Urothelium cell line (cell line): Measurements from ENCODE around the gene CUX1.
"Not testable (repeated sequence)": the region's sequence is repeated elsewhere in the genome, so short reads cannot be mapped to it uniquely, and the experiment has no call there.

Experiments used
- DNase-seq: peaks from one replicate; pipeline ENCODE4 v3.0.0; 2011; ENCODE audit warnings: low spot score, mixed read lengths
- FAIRE-seq: peaks from 2 replicates; lab custom pipeline; 2011; peaks lifted over from hg19 to GRCh38; lab: Jason Lieb, UNC

Gene CUX1

DNA sequence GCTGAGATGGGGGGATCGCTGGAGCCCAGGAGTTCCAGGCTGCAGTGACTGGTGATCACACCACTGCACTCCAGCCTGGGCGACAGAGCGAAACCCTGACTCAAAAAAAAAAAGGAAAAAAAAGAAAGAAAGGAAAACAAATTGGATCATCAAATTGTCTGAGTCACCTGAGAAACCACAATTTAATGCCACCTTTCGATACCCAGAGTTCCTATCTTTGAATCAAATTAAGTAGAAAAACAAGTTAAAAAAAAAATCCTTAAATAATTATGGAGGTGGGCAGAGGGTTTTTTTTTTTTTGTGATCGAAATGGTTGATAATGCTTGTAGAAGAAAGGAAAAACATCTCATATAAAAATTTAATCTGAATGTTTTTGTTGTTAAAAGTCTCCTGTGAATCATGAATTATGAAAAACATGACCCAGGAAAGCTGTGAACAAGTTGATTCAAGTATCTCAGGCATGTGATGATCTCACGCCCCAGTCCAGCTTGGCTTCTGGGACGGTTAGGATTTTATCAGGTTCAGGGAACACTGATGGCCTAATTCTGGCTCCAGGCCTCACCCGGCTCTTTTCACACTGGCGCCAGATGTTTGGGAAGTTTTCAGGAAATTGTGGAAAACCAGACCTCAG, 25.3 kb upstream of the CUX1 start:
- DNase-seq: peak; percentile 88
- FAIRE-seq: peak; percentile 44

DNA sequence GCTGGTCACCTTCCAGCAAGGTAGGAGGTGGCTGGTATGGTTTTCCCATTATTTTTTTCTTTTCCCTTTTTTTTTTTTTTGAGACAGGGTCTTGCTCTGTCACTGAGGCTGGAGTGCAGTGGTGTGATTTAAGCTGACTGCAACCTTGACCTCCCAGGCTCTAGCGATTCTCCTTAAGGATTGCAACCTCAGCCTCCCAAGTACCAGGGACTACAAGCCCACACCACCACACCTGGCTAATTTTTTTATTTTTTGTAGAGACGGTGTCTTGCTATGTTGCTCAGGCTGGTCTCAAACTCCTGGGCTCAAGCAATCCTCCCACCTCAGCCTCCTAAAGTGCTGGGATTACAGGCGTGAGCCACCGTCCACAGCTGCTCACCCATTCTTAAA, 24.7 kb upstream of the CUX1 start:
- not testable (repeated sequence) for DNase-seq, FAIRE-seq

DNA sequence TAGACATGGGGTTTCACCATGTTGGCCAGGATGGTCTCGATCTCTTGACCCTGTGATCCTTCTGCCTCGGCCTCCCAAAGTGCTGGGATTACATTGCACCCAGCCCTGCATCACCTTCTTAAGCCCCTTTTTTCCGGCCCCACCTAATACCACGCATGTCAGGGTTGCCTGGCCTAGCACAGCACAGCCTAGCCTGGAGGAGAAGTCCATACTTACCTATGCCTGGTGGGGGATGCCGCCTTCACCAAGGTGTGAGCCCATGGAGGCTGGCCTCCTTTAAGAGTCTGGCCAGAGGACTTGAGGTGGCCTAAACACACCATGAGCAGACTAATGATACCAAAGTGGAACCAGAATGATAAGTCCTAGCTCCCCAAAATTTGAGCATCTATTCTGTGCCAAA, 22.0 kb upstream of the CUX1 start:
- FAIRE-seq: no peak
- DNase-seq: no peak

DNA sequence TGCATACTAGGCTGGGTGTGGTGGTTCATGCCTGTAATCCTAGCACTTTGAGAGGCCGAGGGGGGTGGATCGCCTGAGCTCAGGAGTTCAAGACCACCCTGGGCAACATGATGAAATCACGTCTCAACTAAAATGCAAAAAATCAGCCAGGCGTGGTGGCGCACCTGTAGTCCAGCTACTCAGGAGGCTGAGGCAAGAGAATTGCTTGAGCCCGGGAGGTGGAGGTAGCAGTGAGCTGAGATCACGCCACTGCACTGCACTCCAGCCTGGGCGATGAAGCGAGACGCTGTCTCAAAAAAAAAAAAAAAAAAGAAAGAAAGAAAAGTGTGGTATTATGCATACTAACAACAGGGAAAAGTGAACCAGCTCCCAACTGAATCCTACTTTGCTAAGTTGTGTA, 19.3 kb upstream of the CUX1 start:
- DNase-seq, FAIRE-seq: not testable (repeated sequence)

DNA sequence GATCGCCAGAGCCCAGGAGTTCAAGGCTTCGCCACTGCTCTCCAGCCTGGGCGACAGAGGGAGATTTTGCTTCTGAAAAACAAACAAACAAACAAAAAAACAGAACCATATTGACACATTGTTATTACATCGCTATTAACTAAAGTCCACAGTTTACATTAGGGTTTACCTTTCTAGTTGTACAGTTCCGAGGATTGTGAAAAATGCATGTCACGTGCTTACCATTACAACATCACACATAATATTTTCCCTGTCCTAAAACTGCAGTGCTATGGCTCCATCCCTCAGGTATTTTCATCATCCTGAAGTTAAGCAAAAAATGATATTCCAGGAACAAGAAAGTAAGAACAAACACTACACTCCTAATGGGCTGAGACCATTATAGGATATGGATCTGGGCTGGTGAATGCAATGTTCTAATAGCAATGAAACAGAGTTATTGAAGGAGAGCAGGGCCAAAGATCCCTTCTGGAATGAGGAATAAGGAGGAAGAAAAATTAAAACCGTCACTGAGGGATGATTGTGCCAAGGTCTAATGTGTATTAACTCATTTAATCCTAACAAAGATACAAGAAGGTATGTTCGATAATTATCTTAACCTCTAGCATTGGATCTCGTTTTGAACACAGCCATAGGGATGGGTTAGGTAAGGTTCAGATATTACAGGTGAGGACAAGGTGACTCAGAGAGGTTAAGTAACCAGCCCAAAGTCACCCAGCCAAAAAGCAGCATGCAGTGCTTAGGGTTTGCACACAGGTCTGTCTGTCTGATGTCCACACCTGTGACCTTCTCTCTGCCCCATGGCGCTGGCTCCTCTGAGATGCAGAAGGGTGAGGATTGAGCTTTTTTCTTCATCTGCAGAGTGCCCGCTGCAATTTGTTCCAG, 14.0 kb upstream of the CUX1 start:
- DNase-seq: no peak
- no peak for FAIRE-seq

DNA sequence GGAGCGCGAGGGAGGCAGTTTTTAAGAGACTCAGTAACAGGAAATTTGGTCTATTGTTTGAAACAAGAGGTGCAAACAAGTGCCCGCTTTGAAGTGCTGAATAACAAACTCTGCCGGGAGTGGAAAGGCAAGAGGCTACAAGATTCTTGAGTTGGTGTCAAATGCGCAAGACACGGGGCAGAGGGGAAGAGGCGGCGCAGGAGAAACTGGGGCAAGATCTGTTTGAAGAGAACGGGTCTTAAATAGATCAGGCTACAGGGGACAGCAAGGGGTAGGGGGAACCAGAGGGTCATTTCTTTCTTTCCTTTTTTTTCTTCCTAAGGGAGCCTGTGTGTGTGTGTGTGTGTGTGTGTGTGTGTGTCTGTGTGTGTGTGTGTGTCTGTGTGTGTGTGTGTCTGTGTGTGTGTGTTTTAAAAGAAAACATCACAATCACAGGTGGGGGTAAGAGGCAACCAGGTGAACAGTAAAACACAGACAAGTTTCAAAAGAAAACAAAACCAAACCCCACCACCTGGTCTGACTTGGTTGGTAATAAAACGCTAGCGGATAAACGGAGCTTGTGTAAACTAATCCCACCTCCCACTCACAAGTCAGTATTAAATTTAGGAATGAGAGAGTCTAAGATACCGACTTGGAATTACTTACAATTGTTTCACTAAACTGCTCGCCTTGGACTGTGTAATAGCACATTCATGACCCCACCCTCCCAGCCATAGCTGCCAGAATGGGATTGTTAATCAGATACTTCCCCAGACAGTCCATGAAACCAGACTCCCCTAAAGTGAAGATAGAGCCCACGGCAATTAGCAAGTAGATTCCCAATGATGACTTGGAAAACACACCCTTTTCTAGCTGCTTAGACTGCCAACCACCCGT, 13.1 kb upstream of the CUX1 start:
- FAIRE-seq: no peak
- DNase-seq: no peak

DNA sequence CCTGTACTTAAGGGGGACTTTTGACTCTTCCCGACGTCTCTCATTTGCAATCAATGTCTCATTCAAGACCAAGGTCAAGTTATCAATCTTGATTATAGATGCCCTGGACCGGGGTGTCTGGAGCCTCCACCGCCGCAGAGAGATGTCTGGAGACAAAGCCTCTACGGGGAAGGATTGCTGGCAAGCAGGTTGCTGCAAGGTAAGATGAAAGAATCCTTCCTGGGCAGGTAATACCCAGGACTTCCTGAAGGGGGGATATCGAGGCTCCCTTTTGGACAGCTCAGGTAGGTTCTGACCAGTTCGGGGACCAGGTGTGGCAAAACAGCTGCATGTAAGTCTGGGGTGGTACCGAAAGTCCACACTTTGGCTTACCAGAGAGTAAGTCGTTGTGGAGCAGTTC, 12.5 kb upstream of the CUX1 start:
- FAIRE-seq (no peak), DNase-seq (peak; percentile 46)

DNA sequence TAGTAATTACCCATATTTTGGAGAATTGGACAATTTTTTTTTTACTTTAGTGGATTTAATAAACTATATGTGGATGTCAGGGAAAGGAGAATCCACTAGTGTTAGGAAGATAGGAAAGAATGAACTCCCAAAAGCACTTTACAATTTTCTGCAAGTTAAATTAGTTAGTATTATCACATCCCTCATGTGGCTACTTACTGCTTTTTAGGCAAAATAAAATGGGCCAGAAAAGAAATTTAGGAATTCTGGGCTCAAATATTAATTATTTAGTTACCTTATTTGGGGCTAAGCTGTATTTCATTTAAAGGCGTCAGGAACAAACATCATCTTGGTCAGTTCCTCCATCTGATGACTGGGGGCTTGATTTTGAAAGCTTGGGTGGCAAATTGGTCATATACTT, 4.8 kb upstream of the CUX1 start:
- no peak for DNase-seq
- no peak for FAIRE-seq

DNA sequence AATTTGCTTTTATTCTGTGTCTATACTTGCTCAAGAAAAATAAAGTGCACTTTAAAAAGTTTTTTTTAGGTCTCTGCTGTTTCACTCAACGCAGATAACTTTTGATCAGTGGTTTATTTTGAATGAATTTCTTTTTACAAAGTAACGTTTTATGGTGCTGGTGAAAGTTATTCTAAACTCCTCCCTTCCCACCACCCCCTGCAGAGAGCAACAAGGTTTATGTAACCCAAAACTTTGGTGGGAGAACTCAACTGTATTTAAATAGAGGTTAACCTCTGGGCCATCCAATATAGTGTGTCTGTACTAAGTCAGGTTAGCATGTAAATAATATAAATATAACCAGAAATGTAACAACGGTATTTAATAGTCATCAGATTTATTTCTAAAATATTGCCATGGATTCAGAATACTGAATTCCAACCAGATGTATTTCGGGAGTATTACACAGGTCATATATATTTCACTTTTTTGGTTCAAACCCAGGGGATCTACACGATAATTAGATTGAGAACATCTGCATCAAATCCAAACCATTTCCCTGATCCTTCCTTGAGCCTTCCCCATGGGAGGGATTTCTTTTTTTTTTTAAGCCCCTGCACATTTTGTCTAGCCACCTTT, 3.9 kb upstream of the CUX1 start:
- FAIRE-seq (no peak), DNase-seq (no peak)

DNA sequence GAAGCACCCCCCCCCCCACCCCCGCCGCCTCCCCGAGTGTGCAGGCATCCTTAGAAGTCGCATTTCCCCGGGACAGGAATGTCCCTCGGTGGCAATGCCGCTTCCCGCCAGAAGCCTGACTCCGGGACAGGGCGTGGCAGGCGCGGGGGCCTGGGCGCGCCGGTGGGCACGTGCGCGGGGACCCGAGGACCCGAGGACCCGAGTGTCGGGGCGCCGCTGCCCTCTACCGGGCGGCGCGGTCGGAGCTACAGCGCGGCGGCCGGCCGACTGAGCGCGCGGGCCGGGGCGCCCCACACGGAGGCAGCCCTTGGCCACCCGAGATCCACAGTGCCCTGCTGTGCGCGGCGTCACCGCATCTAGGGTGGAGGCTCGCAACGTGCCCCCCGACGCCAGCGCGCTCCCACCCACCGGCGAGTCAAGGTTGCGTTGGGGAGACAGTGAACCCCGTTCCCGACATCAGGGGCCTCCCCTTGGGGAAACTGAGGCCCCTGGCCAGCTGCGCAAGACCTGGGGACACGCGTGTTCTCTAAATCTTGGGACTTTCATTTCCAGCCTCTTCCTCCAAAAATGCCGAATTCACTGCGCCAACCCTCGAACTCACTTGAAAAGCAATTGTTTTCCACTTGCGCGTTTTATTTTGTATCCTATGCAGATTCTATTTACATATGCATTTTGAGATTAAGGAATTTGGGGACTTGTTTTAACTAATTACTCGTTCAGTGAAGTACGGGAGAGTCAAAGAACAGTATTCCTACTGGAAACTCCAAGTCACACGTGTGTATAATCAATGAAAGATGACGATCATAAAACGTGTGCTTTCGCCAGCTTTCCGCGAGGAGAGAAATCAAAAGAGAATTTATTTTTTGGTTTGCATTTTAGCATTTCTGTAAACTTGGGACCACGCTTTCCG, 3.1 kb upstream of the CUX1 start:
- peak; percentile 81 for FAIRE-seq
- peak; percentile 89 for DNase-seq

DNA sequence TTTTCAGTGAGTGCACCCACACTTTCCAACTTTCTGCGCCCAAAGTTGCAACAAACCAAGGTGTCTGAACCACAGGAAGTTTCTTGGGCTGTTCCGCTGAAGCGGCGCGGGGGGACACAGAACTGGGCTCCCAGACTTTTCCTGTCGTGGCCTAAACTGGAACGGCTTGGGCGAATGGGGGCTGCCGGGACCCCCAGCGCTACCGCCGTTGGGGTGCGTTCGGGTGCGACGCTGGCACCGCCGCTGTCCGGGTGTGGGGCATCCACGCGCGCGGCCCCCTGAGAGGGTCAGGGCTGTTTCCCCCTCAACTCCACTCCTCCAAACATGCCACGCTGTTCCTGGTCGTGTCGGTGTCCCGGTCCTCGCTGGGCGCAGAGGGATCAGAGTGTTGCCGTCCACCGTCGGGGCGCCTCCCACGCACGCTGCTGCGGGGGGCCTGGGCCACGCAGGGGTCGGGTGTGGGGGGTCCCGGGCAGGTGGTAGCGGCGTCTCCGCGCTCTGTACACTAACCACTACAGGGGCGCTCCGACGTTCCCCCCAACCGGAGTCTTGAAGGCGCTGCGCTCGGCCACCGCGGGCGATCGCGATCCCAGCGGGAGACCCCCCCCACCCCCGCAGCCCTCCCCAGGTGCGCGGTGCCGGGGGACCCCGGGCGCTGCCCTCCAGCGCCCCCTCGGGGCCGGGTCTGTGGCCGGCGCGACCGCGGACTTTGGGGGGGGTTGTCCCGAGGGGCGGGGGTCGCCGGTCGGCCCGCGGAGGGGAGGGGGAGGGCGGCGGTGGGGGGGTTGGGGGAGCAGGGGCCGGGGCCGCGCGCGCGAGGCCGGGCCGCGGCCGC, 2.2 kb upstream of the CUX1 start:
- FAIRE-seq (peak; percentile 48), DNase-seq (peak; percentile 92)

DNA sequence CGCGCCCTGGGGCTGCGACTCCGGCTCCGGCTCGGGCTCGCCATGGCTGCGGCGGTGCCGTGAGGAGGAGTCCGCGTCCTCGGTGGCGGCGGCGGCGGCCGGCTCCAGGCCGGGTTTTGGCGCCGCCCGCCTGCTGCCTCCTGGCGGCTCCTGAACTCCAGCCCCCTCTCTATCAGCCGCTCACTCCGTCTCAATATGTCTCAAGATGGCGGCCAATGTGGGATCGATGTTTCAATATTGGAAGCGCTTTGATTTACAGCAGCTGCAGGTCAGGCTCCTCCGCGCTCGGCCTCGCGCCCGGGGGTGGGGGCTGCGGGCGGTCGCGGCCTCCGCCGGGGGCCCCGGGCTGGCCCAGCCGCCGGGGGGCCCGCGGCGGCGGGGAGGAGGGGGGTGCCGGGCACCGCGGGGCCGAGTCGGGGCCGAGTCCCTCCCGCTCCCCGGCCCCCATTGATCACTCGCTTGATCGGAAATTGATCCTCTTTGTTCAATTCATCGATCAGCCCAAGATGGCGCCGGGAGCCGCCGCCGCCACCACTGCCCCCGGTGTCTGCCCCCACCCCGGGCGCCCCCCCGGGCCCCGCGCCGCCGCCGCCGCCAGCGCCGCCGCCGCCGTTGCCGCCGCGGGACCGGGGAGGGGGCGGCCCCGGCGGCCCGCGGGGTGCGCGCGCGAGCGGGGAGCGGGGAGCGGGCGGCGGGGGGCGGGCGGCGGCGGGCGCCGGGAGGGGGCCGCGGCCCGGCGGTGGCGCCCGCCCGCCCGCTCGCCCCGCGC, 1.4 kb upstream of the CUX1 start:
- FAIRE-seq: no peak

DNA sequence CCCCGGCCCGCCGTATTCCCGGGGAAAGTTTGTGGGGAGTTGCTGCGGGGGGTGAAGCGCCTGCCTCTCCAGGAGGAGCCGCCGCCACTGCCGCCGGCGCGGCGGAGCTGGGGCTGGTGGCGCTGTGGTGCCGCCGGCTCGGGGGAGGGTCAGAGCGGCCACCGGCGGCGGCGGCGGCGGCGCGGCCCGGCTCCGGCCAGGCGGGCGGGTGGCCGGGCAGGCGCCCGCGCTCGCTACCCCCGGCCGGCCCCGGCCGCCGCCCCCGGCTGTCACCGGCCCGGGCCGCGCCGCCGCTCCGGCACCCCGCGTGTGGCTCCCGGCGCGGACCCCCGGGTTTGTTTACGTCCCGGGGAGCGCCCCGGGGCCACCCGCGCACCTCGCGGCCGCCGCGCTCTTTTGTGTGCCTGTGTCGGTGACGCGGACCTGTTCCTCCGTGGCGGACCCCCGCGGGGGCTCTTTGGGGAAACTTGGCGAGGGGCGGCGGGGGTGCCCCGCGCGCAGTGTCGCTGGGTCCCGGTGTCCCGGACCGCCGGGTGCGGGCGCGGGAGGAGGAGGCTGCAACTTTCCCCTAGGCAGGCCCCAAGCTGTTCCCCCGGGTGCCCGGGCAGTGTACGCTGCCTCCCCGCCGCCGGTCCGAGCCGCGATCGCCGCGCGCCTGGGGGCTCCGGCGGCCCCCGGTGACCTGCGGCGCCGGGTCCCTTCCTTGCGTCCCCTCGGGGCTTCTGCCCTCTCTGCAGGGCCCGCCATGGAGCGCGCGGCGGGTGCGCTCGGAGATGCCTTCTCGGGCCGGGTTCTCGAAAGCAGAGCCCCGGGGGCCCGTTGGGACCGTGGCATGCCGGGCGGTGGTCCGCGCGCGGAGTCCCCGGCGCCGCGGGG, 593 bp upstream of the CUX1 start:
- FAIRE-seq (no peak), DNase-seq (peak; percentile 81)

More for the DNA sequence above, 1.4 kb upstream of the CUX1 start:
- DNase-seq: peak; percentile 91

DNA sequence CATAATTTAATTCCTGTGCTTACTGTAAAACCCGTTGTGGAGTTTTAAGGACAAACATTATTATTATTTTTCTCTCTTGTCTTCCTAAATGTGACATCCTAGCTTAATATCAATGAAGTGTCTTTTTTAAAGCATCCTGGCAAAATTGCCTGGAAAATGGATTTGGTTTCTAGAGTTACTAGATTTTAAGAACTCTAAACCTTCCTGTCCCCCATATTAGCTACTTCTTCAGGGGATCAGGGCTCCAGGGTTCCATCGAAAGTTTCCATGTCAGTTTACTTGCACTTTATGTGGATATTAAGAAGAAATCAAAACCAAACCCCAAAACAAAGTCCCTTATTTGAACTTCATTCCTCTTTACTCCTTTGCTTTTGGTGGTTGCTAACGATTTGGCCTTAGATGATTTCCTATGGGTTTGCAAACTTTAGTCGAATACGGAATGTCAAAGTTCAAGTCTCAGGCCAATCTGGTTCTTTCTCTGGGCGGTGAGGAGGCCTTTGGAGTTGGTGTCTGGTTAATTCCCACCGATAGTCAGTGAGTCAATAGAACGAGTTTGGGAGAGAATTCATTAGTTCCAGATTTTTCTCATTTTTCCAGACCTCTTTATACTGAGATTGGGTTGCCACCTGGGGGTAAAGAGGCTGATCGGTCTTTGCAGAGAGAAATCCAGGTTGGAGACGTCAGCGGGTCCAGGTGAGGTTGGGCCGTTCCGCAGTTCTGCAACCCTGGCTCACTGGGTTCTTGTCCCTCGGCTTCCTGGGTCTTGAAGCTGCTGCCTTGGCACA, 1.1 kb downstream of the CUX1 start:
- FAIRE-seq (no peak), DNase-seq (no peak)

DNA sequence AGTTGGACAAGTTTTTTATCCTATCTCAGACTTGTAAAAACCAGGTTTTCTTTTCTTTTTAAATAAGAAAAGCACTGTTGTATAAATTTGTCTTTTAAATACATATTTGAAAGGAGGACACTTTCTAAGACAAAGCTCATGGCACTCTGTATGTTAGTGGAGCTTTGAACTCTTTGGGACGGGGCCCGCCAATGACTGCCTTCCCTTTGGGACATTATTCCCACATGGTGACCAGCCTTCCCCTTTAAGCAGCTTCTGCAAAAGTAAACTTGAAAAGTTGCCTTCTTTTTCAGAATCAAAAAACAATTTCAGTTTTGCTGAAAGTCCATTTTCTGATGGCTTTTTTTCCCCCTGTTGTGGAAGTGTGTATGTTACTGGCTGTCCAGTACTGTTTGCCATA, 1.8 kb downstream of the CUX1 start:
- FAIRE-seq: no peak
- no peak for DNase-seq

DNA sequence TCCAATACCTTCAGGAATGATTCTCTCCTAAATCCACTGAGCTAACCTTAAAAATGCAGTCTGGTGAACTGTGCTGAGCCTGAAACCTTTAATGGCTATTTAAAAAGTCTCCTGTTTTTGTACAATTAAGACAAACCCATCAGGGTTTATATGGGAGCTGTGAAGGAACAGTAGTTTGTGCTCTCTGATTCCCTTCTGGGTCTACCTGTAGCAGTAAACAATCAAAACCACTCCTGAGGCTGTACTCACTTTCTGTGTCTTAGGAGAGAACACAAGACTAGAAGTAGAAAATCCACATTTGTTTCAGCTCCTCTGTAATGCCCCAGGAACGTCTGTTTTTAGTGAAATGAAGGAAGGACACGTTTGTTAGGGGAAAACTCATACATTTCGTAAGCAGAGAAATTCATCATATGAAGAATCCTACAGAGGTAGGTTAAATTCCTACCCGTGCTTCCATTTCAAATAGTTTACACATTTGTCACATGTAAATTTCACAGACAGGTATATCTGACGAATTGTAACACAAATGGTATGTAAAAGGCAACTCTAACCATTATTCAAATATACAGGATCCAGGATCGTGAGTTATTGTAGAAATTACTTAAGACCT, 2.6 kb downstream of the CUX1 start:
- DNase-seq (no peak), FAIRE-seq (no peak)
